Gastrocnemius medialis (tissue), 4 donors: ENCODE data around the gene SHISA8.

Experiments
- POLR2A ChIP-seq, 2 donors: fragments of 450-650 bp; IDR thresholded peaks; one replicate each; pipeline ENCODE4 v1.6.1; 2017; ENCODE audit warnings: antibody characterized with exemption in 2 of 2, mild to moderate bottlenecking in 2 of 2, moderate library complexity in 2 of 2
- TF ChIP-seq, protein P1 (sequence below), 5 experiments: fragments of 450-650 bp in 3 of 5; fragments of 200-600 bp in 2 of 5; sonication (generic) in 2 of 5; IDR thresholded peaks in 4 of 5; conservative IDR thresholded peaks in 1 of 5; 1 replicate in 4 of 5; 2 replicates in 1 of 5; pipeline ENCODE4 v1.5.1; 2016 to 2019; ENCODE audit warnings: antibody characterized with exemption in 5 of 5, mild to moderate bottlenecking in 3 of 5, moderate library complexity in 3 of 5

GRCh38 chr22:41915786-41916493 lies 1.1 kb upstream of the SHISA8 start:
- TF ChIP-seq, protein P1, sequence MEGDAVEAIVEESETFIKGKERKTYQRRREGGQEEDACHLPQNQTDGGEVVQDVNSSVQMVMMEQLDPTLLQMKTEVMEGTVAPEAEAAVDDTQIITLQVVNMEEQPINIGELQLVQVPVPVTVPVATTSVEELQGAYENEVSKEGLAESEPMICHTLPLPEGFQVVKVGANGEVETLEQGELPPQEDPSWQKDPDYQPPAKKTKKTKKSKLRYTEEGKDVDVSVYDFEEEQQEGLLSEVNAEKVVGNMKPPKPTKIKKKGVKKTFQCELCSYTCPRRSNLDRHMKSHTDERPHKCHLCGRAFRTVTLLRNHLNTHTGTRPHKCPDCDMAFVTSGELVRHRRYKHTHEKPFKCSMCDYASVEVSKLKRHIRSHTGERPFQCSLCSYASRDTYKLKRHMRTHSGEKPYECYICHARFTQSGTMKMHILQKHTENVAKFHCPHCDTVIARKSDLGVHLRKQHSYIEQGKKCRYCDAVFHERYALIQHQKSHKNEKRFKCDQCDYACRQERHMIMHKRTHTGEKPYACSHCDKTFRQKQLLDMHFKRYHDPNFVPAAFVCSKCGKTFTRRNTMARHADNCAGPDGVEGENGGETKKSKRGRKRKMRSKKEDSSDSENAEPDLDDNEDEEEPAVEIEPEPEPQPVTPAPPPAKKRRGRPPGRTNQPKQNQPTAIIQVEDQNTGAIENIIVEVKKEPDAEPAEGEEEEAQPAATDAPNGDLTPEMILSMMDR (IDR thresholded peaks at IDR 0.05 in 4 of 5, conservative IDR thresholded peaks at IDR 0.05 in 1 of 5): no peak
- TF ChIP-seq POLR2A (IDR thresholded peaks at IDR 0.05): no peak
